Activated naive CD8-positive, alpha-beta T cell treated with anti-CD3 and anti-CD28 coated beads, Interleukin-2, amount 10 ng/mL, durations not matched to agents 7 days and 5 days (primary cell): ENCODE results near the gene INTU. TPM values are rescaled to one million over a fixed set of nuclear protein-coding genes. Genes with fewer than 3 reads are reported as not detected.

Experiments
- ATAC-seq: fragments of 150-1000 bp; cut with Tn5 transposase; one replicate; pipeline ENCODE4 v1.10.0; 2021; ENCODE audit warnings: low read depth, moderate library complexity
- POLR2A ChIA-PET: fragments of 350-600 bp; sonication (Branson Sonifier 250); formaldehyde crosslinking; loops from one replicate; lab custom pipeline; 2021; ENCODE audit warnings: antibody characterized with exemption; lab: Charles Lee
- DNase-seq: peaks from one replicate; pipeline ENCODE4 v3.0.0; 2021
- H3K27ac Mint-ChIP-seq: one replicate; pipeline ENCODE4 v1.8.0; 2022; ENCODE audit warnings: mild to moderate bottlenecking, mixed read lengths
- H3K27me3 Mint-ChIP-seq: one replicate; pipeline ENCODE4 v1.8.0; 2022; ENCODE audit warnings: mild to moderate bottlenecking, moderate library complexity, mixed read lengths
- H3K36me3 Mint-ChIP-seq: one replicate; pipeline ENCODE4 v1.8.0; 2021; ENCODE audit warnings: mild to moderate bottlenecking, mixed read lengths
- H3K4me1 Mint-ChIP-seq: one replicate; pipeline ENCODE4 v1.8.0; 2021; ENCODE audit warnings: mixed read lengths
- H3K4me3 Mint-ChIP-seq: one replicate; pipeline ENCODE4 v1.8.0; 2022; ENCODE audit warnings: mild to moderate bottlenecking, moderate library complexity, mixed read lengths
- H3K9me3 Mint-ChIP-seq: one replicate; pipeline ENCODE4 v1.8.0; 2021; ENCODE audit warnings: mixed read lengths
- total RNA-seq, 2 experiments: library from RNA; stranded (reverse); gene quantifications; one replicate each; pipeline ENCODE4 v1.2.3, GENCODE V29; 2021

INTU gene
- total RNA-seq, 2 experiments from 2014 or later: 0.06 to 0.17 TPM

DNA sequence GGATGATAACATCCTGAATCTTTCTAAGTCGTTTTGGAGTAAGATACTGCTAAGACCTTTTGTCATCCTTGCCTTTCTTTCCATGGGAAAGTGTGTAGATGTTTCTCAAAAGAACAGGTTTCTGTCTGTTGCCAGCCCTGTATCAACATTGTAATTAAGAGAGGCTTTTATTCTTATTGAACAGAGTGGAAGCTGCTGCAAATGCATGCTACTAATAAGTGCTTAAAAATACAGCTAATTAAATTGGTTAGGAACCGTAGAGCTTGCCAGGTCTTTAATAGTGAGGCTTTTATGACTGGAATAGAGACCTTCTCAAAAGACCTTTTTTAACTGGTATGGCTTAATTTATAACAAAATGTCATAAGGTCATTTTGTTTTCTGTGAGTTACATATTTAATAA is 34.4 kb downstream of the INTU start:
- ATAC-seq (no peak), DNase-seq (no peak)
- Mint-ChIP-seq H3K9me3 (no peaks in the 10 kb centered on the region), H3K27ac (no peak overlapping the region), H3K27me3 (peaks cover 5% of the 10 kb centered on the region), H3K36me3 (no peaks in the 10 kb centered on the region), H3K4me1 (no peaks in the 10 kb centered on the region), H3K4me3 (no peak overlapping the region)
- POLR2A ChIA-PET: no interaction called here

GRCh38 chr4:127667772-127668171 is 35.0 kb downstream of the INTU start:
- H3K36me3 Mint-ChIP-seq: no peaks in the 10 kb centered on the region
- DNase-seq (no peak), ATAC-seq (no peak)
- no peak overlapping the region for H3K4me3 Mint-ChIP-seq
- H3K9me3 Mint-ChIP-seq: no peaks in the 10 kb centered on the region
- peaks cover 5% of the 10 kb centered on the region for H3K27me3 Mint-ChIP-seq
- H3K4me1 Mint-ChIP-seq: no peaks in the 10 kb centered on the region
- no peak overlapping the region for H3K27ac Mint-ChIP-seq
- POLR2A ChIA-PET: no interaction called here

DNA sequence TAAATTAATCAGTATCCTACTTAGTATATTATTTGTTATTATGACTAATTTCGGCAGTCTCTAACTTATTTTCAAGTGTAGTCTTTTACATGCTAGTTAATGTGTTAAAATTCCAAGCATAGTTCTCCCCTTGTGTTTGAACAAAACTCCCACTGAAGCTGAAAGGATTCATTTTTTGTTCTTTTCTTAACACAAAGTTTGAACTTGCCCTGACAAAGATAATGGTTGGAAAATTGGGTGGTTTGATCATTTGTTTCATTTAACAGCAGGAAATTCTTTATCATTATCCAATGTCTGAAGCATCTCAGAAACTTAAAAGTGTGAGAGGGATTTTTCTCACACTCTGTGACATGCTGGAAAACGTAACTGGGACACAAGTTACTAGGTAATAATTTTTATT is 36.0 kb downstream of the INTU start:
- no peak overlapping the region for H3K27ac Mint-ChIP-seq
- ATAC-seq (no peak), DNase-seq (no peak)
- peaks cover 5% of the 10 kb centered on the region for H3K27me3 Mint-ChIP-seq
- no peaks in the 10 kb centered on the region for H3K9me3 Mint-ChIP-seq
- POLR2A ChIA-PET: no interaction called here
- H3K36me3 Mint-ChIP-seq: no peaks in the 10 kb centered on the region
- no peak overlapping the region for H3K4me3 Mint-ChIP-seq
- no peaks in the 10 kb centered on the region for H3K4me1 Mint-ChIP-seq

DNA sequence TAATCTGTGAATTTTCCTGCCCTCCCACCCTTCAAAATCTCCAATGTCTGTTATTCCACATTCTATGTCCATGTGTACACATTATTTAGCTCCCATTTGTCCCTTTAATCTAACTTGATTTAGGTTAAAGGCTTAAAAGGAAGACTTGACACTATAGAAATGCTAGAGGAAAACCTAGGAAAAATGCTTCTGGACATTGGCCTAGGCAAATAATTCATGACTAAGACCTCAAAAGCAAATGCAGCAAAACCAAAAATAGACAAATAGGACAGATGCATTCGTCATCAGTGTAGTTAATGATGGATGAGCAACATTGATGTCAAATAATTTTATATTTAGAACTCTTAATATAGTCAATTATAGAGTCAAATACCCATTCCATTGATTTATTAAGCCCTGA is 36.9 kb downstream of the INTU start:
- H3K9me3 Mint-ChIP-seq: no peaks in the 10 kb centered on the region
- H3K4me1 Mint-ChIP-seq: no peaks in the 10 kb centered on the region
- POLR2A ChIA-PET: no interaction called here
- H3K36me3 Mint-ChIP-seq: no peaks in the 10 kb centered on the region
- H3K4me3 Mint-ChIP-seq: no peak overlapping the region
- H3K27ac Mint-ChIP-seq: no peak overlapping the region
- peaks cover 5% of the 10 kb centered on the region for H3K27me3 Mint-ChIP-seq
- ATAC-seq (no peak), DNase-seq (no peak)

DNA sequence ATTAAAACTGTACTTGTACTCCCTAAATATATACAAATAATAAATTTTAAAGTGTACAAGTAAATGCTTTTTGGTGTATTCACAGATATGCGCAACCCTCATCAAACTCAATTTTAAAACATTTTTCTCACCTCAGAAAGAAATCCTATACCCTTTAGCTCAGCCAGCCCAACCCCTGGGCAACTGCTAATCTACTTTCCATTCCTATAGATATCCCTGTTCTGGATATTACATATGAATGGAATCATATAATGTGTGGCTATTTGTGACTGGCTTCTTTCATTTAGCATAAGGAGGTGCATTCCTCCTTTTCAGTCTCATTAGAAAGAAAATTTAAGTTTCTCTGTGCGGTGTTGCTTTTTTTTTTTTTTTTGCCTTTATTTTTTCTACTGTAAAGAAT is 39.4 kb downstream of the INTU start:
- no peaks in the 10 kb centered on the region for H3K4me1 Mint-ChIP-seq
- H3K9me3 Mint-ChIP-seq: no peaks in the 10 kb centered on the region
- DNase-seq: no peak
- no peak overlapping the region for H3K4me3 Mint-ChIP-seq
- ATAC-seq: no peak
- no peaks in the 10 kb centered on the region for H3K36me3 Mint-ChIP-seq
- peaks cover 3% of the 10 kb centered on the region for H3K27me3 Mint-ChIP-seq
- H3K27ac Mint-ChIP-seq: no peak overlapping the region
- POLR2A ChIA-PET: no interaction called here

DNA sequence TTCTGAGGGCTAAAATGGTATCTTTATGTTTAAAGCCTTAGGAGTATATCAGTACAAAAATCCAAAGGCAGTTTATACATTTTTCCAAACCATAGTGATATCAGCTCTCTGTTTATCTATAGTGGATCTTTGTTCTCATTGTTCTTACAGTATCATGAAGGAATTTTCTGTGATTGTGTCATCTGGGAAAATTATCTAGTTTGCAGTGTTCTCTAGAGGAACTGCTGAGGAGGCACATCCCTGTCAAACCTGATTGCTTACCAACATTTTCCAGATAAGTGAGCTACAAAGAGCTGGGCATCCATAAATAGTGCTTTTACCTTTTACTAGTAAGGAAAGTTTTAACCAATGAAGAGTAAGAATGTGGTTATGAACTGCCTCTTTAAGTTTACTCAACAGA is 52.5 kb downstream of the INTU start:
- ATAC-seq (no peak), DNase-seq (no peak)
- Mint-ChIP-seq H3K4me1 (no peaks in the 10 kb centered on the region), H3K27me3 (peaks cover 7% of the 10 kb centered on the region), H3K9me3 (no peaks in the 10 kb centered on the region), H3K4me3 (no peak overlapping the region), H3K36me3 (no peaks in the 10 kb centered on the region), H3K27ac (no peak overlapping the region)
- POLR2A ChIA-PET: no interaction called here

GRCh38 chr4:127686658-127687057 is 53.9 kb downstream of the INTU start:
- POLR2A ChIA-PET: no interaction called here
- ATAC-seq (no peak), DNase-seq (no peak)
- Mint-ChIP-seq H3K36me3 (no peaks in the 10 kb centered on the region), H3K4me3 (no peak overlapping the region), H3K27ac (no peak overlapping the region), H3K27me3 (peaks cover 7% of the 10 kb centered on the region), H3K9me3 (no peaks in the 10 kb centered on the region), H3K4me1 (no peaks in the 10 kb centered on the region)

DNA sequence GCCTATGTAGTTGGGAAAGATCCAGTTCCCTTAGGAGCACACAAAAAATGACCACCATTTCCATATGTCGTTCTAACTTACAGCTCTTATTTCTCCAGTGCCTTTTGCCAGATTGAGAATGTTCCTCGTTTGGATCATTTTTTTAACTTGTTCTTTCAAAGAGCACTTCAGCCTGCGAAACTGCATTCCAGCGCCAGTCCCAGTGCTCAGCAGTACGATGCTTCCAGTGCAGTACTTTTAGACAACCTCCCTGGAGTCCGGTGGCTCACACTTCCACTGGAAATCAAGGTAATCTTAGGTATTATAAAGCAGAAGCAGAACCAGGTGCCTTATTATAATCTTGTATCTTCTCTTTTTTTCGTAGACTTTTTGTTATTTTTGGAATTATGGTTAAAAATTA is 54.8 kb downstream of the INTU start:
- H3K4me1 Mint-ChIP-seq: no peaks in the 10 kb centered on the region
- H3K9me3 Mint-ChIP-seq: no peaks in the 10 kb centered on the region
- DNase-seq (no peak), ATAC-seq (no peak)
- POLR2A ChIA-PET: interaction anchor here (0.7 kb wide), 1 partner anchor 68 kb away, joined by 3 read pairs; no protein-coding TSS in a partner anchor
- H3K4me3 Mint-ChIP-seq: no peak overlapping the region
- H3K27ac Mint-ChIP-seq: no peak overlapping the region
- peaks cover 7% of the 10 kb centered on the region for H3K27me3 Mint-ChIP-seq
- H3K36me3 Mint-ChIP-seq: no peaks in the 10 kb centered on the region

GRCh38 chr4:127698789-127699200 is 66.0 kb downstream of the INTU start:
- no peaks in the 10 kb centered on the region for H3K36me3 Mint-ChIP-seq
- POLR2A ChIA-PET: no interaction called here
- H3K27me3 Mint-ChIP-seq: peaks cover 10% of the 10 kb centered on the region
- no peaks in the 10 kb centered on the region for H3K4me1 Mint-ChIP-seq
- no peak overlapping the region for H3K4me3 Mint-ChIP-seq
- no peak for DNase-seq
- peaks cover 6% of the 10 kb centered on the region for H3K9me3 Mint-ChIP-seq
- ATAC-seq: no peak
- no peak overlapping the region for H3K27ac Mint-ChIP-seq

GRCh38 chr4:127708985-127709384 is 76.2 kb downstream of the INTU start:
- POLR2A ChIA-PET: no interaction called here
- Mint-ChIP-seq H3K4me1 (no peaks in the 10 kb centered on the region), H3K36me3 (no peaks in the 10 kb centered on the region), H3K27ac (no peak overlapping the region), H3K27me3 (peaks cover 11% of the 10 kb centered on the region), H3K9me3 (no peaks in the 10 kb centered on the region), H3K4me3 (no peak overlapping the region)
- DNase-seq: no peak
- no peak for ATAC-seq

DNA sequence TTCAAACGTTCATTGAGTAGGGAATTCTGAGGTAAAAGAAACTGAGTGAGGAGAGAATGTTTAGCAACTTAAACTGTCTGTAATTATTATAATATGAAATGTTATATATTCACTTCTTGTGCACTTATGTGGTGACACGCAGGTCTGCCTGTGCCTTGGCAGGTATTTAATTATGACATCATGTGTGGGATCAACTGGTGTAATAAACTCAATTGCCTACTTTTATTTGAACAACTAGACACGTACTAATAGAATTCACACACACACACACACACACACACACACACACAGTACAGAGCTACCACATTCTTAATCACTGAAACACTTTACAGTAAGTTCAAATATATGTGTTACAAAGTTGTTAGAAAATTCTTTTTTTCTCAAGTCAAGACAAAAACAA is 76.7 kb downstream of the INTU start:
- no peak overlapping the region for H3K4me3 Mint-ChIP-seq
- peaks cover 11% of the 10 kb centered on the region for H3K27me3 Mint-ChIP-seq
- POLR2A ChIA-PET: no interaction called here
- ATAC-seq (no peak), DNase-seq (no peak)
- H3K9me3 Mint-ChIP-seq: no peaks in the 10 kb centered on the region
- no peaks in the 10 kb centered on the region for H3K36me3 Mint-ChIP-seq
- no peaks in the 10 kb centered on the region for H3K4me1 Mint-ChIP-seq
- H3K27ac Mint-ChIP-seq: no peak overlapping the region

- H3K27ac Mint-ChIP-seq: no peak within 1 kb of the TSS
- DNase-seq: no peak
Measured at GRCh38 chr4:127730142-127730913, 97.6 kb downstream of the INTU start, which contains the start of gene SLC25A31. Gene SLC25A31, plus strand, starts transcription at chr4:127730400. Its CDS starts 146 bp downstream, at chr4:127730546.

DNA sequence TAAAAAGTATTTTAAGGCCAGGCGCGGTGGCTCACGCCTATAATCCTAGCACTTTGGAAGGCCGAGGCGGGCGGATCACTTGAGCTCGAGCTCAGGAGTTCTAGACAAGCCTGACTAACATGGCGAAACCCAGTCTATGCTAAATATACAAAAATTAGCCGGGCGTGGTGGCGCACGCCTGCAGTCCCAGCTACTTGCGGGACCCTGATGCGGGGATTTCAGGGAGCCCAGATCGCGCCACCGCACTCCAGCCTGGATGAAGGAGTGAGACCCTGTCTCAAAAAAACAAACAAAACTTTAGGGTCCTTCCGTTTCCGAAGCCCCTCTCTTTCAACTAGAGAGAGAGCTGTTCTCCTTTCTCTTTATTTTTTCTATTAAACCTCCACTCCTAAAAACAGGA is 98.6 kb downstream of the INTU start:
- Mint-ChIP-seq H3K9me3 (no peaks in the 10 kb centered on the region), H3K27me3 (no peaks in the 10 kb centered on the region), H3K36me3 (no peaks in the 10 kb centered on the region), H3K27ac (no peak overlapping the region), H3K4me1 (no peaks in the 10 kb centered on the region), H3K4me3 (no peak overlapping the region)
- DNase-seq: no peak
- no peak for ATAC-seq
- POLR2A ChIA-PET: no interaction called here

More at GRCh38 chr4:127730142-127730913, 97.6 kb downstream of the INTU start, which contains the start of gene SLC25A31:
- ATAC-seq: no peak
- Mint-ChIP-seq H3K4me1 (no peaks in the 10 kb centered on the region), H3K27me3 (no peaks in the 10 kb centered on the region), H3K9me3 (no peaks in the 10 kb centered on the region), H3K36me3 (no peaks in the 10 kb centered on the region), H3K4me3 (no peak within 1 kb of the TSS)
- POLR2A ChIA-PET: no interaction called here

- H3K27me3 Mint-ChIP-seq: peaks cover 2% of the 10 kb centered on the region
- no peaks in the 10 kb centered on the region for H3K4me1 Mint-ChIP-seq
- no peak overlapping the region for H3K27ac Mint-ChIP-seq
- H3K36me3 Mint-ChIP-seq: no peaks in the 10 kb centered on the region
- POLR2A ChIA-PET: no interaction called here
- ATAC-seq (no peak), DNase-seq (no peak)
- H3K4me3 Mint-ChIP-seq: no peak overlapping the region
- H3K9me3 Mint-ChIP-seq: no peaks in the 10 kb centered on the region
Measured at GRCh38 chr4:127732623-127733328, 100.0 kb downstream of the INTU start.
